A204.1 (cell line): Measurements from ENCODE around the gene ETV6.

ENCODE experiments used
- FAIRE-seq: peaks from 2 replicates; lab custom pipeline; 2012; peaks lifted over from hg19 to GRCh38; lab: Jason Lieb, UNC

The ETV6 gene

DNA sequence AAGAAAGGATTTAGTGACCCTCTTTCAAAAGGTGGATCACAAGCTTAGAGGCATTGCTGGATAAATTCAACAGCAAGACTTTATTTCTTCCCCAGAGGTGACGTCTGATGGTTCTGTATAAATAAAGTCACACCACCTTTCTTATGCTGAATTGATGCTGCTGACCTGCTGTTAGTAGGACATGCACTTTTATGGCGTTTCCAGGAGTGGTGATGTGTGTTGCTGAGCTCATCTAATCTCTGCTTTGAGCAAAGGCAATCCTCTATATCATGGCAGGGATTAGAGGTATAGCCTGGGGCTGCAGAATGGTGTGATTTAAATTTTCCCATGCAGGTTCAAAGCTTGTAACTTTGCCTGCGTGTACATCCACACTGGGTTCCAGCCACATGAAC, 94.9 kb downstream of the ETV6 start:
- FAIRE-seq = no peak

DNA sequence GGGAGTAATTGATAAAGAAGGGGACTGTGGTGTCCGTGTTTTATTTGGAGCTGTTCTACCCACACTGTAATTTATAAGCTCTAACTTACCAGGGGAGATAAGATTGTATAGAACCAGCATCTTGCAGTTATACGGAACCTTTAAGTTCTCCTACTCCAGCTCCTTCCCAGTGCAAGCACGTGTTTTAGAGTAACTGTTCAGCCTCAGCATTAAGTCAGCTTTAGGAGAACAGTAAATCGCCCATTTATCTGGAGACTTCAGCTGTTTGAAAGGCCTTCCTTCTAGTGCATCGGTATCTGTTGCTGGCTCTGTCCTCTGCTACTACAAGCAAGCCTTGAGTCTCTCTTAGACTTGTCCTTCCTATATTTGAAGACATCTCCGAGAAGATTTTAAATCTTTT, 95.6 kb downstream of the ETV6 start:
- no peak for FAIRE-seq

DNA sequence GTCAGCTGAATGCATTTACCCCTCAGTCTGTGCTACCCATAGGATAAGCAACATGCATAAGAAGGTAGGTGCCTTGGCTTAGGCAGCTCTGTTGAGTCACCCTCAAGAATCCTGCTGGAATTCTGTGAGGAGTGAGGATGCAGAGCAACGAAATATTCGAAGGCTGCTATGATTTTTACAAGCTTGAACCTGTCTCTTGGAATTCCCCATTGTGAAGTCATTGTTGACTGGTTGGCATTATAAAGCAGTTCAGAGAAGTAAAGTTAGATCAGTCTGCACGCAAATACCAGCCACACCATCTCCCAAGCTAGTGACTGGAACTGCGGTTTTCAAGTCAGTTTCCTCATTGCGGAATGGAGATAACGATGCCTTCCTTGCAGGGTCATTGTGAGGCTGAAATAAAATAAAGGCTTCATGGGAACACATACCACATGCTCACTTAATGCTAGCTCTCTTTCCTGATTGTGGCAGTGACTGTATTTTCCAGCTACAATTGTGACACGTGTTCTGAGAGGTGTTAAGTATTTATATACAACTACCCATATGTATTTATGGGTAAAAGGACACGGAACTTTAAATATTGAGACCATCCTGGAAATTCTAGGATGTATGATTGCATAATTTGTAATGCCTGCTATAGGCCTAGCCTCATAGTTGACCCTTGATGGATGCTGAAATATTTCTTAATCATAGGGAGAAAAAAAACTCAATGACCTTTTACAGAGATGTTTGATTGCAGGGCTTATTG, 96.7 kb downstream of the ETV6 start:
- FAIRE-seq = no peak

DNA sequence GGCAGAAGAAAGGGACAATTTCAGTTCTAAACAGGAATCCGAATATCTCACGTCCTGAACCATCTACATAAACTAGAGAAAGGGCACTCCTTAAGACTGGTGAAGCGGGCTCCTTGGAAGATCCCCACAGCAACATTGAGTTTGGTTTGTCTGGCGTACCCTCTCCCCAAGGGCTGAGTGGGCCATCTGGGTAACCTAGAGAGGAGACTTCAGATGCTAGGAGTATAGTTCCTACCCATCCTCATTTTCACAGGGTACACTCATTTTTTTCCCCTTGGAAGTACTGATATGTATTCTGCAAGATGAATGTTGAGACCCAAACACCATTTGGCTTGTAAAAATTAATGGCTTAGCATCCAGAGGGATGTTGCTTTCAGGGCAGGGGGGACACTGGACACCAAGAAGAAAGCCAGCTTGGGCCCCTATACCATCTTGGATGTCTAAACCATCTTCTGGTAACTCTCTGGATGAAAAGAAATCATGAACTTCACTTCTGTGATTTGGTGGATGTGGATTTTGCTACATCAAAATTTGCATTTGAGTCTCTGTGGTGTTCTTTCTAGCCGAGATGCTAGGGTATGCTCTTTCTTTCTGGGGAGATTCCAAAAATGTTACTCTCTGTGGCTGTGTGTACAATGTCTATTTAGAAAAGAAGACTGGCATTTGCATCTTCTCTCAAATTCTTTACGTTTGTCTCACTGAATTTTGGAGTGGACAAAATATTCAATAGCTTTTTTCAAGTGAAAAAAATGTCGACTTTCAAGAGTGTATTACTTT, 97.7 kb downstream of the ETV6 start:
- no peak for FAIRE-seq

DNA sequence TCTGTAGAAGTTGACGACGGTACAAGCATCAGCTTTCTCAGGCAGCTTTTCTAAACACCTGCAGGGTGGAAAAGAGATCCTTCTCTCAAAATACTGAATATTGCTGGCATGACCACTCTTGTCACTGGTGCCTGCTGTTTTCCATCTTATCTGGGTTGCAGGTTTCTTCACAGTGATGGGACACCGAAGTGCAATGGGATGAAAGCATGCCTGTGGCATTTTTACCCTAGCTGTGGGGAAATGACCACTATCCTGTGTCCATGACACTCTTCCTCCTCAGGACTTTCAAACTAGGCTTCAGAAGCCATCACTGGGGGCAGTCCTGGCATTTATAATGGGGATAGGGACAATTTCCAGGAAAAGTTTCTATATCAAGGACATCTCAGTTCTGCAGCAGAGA, 98.5 kb downstream of the ETV6 start:
- no peak for FAIRE-seq

DNA sequence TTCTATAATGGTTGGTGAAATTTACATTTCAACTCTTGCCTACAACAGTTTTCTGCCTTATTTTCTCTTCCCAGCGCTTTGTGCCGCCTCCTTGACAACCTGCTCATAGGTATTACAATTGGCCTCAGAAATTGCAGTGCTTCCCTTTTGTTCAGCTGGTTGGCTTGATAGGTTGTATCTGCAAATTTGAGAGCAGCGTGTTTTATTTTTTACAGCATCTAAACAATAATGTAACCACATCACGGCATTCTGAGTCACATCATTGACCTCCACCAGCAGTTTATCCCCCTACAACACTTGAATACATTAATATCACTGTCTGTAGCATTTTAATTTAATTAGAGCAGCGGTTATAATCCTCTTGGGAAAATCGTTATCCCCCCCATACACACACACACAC, 99.4 kb downstream of the ETV6 start:
- no peak for FAIRE-seq

DNA sequence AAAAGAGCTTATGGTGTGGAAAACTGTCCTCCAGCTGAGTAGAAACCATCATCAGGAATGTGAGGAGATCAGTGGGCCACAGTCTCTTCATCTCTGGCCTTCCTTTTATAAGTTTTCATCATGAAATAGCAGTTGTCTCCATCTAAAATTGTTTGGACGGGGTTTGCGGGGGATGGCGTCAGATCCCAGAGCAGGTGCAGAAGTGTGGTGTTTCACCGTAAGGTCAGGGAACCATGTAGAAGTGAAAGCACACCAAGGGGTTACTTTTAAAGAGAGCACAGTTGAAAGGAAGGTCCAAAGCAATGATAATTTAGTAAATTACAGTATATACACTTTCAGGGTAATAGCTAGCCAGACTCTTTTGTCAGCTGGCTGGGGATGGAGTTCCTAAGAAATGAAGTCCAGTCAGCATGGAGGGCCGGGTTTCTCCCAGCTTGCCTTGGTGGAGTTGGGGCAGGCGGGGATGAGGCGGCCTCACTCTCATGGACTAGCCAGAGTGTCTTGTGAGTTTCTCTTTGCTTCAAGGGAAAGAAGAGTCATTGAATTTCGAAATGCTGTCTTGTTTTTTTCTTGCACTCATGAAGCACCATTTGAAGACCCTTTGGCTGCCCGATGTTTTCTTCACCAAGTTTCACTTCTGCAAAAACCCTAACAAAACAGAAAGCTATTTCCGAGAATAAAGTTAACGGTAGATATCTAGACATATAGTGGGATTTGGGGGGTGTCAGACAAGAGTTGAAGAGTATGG, 100.6 kb downstream of the ETV6 start:
- no peak for FAIRE-seq

DNA sequence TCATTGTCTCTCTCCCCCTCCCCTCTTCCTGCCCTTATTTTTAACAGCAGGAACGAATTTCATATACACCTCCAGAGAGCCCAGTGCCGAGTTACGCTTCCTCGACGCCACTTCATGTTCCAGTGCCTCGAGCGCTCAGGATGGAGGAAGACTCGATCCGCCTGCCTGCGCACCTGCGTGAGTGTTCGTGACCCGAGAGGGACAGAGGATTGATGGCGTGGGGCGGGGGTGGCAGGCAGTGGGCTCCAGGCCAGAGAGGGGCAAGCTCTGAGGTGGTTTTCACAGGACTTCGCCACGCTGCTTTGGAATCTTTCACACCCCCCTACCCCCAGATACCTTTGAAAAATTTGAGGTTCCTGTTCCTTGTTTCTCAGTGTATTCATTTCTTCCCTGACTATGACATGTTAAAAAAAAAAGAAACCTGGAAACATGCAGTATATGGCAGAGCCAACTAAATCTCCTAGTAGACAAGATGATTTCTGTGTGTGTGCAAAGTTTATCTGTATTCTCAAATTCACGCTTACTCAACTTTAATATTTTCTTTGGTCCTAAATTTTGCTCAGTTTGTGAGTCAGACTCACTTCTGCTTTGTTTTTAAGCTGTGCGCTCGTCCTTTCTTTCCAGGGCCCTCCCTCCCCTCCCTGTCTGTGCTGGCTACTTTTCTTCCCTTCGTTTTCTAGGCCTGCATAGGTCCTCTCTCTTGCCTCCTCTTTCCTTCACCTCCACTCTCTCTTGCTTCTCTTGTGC, 103.1 kb downstream of the ETV6 start:
- FAIRE-seq = no peak

DNA sequence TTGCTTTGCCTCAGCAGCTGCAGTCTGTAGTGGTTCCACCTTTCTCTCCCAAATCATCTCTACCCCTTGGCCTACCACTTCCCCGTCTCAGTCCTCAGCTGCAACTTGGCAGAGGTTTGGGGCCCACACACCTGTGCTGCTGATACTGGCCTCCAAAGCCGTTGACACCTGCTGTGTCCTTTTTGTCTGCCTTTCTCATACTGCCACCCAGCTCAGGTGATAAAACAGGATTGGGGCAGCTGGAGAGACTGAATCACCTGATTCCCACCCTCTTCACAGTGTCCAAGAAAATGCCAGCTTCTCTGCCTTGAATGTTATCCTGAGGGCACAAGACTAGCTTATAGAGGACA, 103.7 kb downstream of the ETV6 start:
- FAIRE-seq = no peak

DNA sequence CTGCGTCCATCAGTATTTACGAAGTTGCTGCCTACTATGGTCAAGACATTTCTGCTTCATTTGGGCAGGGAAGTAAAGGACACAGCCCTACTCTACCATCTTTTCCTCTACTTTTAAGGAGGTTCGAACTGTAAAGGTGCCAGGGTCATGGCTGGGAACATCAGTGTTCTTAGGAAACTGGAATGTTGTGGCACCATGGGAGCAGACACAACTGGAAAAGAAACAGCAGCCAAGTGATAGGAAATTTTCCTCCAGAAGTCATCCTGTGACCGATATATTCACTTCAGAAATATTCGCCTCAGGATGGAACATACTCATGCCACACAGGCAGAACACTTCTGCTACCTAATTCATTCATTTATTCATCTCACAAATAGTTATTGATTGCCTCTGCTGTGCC, 104.4 kb downstream of the ETV6 start:
- FAIRE-seq = no peak

DNA sequence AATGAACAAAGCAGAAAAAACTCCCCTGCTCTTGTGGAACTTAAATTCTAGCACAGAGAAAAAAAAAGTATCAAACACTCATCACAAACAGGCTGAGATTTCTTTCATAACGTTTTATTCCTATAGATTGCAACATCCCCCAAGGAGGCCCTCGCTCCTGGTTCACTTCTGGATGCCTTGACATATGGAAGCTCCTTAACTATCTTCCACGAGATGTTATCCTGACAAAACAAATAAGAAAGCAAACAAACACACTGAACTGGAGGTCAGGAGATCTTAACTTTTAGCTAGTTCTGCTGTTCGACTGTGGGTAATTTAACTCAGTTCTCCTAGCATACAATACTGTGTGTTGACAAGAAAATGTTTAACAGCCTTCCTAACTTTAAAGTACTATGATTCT, 104.8 kb downstream of the ETV6 start:
- FAIRE-seq = no peak

DNA sequence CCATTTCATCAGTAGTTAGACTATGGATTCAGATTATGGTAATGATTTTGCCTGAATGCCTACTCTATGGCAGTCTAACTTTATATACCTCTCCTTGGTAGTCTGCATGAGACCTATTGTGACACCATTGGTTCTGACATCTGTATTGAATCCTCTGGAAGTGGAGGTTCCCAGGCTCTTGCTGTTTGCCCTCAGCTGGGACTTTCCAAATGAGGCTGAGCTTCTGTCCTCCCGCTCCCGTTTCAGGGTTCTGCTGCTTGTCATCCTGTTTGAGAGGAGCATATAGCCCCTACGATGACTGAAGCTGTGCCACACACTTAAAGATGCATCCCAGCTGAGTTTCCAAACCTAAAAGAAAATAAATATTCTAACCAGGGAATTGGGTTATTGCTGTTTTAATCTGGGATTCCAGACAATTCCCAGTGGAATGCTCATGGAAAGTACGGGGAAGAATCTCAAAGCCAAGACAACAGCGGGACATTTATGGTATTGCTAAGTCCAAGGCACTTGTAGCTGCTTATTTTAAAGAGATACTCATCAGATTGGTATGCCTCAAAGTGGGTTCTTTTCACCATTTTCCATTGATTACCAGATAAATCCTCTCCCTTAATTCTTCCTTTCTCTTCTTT, 105.9 kb downstream of the ETV6 start:
- no peak for FAIRE-seq

DNA sequence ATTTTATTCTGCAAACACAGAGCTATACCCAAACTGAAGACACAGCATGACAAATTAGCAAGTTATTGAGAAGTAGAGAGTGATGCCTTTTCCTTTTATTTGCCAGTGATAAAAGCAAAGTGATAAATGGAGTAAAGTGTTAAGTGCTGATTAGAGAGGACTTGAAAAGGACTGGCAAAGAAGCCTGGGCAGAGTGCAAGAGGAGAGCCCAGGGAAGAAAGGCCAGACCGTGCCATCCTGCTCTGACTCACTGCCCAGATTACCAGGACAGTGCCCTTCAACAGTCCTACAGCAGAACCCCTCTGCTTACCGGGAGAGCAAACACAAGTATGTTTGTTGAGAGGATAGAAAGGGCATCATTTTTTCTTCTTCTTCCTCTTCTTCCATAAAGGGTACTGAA, 106.5 kb downstream of the ETV6 start:
- FAIRE-seq = no peak

DNA sequence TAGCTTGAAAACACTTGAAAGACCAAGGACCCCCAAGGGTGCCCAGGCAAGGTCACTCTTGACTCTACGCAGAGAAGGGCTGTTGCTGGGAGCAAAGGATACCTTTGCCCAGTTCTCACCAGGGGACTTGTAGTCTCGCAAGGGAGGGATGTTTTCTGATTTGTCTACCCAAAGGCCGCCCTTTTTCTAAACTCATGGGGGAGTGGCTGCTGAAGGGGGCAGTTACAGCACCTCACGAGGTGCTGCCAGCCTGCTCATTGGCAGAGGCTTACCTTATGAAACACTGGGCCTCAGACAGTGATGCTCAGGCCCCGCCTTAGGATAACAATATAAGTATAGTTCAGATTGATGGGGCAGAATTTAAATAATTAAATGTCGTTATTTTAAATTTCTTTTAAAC, 107.0 kb downstream of the ETV6 start:
- FAIRE-seq = no peak

DNA sequence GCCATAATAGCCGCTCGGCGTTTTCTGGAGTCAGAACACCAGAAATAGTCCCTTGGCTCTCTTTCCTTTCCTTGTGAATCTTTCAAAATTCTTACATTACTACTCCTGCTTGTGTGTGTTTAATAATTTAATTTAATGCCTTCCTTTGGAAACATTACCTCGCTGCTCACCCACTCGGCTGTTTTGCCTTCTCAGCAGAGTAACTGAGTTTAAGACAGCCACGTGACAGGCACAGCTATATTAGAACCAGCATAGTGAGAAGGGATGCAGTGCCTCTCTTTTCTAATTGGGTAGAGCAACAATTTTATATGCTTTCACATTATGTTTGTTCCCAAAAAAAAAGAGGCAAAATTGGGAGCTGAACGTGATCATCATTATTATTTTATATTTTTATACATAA, 107.6 kb downstream of the ETV6 start:
- FAIRE-seq = no peak

DNA sequence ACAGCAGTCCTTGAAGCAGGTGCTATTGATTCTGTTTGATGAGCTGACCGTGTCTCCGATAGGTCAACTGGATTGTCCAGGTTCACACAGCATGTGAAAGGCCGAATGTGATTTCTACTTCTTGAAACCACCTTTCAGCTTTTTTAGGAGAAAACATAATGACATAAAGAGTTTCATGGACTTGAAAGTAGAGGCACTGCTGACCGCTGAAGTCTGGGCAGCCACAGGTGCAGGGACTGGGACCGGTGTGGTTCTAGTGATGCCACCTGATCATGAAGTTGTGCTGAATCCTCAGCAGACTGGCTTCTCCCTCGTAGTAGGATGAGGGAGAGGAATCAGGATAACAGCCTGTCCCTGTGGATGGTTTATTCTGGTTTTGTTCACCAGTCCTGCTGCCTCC, 108.1 kb downstream of the ETV6 start:
- no peak for FAIRE-seq

DNA sequence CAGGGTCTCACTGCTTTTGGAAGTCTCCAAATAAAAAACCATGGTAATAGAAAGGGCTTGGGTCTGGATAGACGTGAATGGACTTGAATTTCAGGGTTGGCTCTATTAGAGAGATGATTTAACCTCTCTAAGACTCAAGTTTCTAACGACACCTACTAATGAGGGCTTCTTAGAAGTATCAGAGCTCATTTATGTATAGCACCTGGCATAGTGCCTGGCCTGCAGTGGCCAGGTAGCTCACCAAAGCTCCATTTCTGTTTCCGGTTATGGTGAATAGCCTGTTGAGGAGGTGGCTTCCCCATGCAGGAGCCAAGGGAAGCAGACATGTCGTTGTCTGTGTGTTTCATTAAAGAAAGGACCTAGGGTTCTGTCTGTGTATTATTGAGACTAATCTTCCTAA, 108.6 kb downstream of the ETV6 start:
- FAIRE-seq = no peak

DNA sequence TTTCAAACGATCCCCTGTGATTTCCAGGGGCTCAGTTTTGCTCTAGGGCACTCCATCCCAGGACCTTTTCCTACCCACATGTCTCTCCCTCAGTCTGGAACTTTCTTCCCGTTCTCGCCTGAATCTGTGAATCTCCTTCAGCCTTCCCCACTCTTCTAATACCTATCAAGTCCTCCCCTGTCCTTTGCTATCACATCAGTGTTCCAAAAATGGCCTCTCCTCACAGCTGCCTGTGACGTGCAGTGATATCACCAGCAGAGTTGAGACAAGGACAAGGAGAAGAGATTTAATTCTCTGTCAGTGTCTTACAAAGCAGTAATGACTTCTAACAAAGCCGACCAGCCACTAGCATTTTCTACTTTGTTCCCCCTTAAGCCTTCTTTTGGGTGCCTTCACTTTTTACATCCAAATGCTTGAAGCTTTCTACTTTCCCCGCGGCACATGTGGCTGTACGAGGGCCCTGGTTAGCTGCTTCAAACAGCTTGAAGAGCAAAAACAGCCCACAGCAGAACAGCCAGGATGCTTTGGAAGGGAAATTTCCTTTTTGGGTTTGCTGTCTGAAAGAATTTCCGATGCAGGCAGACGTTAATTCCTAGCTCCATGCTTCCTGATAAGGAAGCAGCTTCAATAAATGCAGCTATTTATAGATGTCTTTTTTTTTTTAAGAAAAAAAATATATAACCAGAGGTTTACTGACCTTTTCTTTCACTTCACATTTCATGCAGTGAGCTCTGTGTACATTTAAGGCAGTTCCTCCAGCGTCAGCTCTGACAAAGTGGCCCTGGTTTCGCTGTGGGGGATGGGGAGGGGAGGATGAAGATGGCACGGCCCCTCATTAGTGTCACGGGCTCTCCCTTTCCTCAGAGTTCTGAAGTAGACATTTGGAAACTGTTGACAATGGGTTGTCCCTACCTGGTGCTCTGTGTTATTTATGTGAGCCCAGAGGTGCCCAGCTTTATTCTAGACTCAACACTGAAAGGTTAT, 109.3 kb downstream of the ETV6 start:
- no peak for FAIRE-seq

DNA sequence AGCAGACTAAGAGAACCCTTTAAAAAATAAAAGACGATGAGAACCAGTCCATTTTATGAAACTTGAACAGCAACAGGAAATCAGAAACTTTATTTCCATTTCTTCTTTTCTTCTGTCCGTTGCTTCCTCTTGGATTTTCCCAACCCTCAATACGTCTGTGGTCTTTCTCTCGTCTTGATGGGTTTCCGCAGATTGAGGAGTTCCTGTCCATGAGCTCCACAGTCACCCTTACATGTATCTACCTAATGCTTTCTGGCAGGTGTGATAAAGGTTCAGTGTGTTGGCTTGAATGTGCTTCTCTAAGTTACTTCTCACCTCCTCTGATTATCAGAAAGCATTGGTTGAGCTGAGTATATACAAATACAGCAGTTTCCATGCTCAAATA, 110.0 kb downstream of the ETV6 start:
- no peak for FAIRE-seq

DNA sequence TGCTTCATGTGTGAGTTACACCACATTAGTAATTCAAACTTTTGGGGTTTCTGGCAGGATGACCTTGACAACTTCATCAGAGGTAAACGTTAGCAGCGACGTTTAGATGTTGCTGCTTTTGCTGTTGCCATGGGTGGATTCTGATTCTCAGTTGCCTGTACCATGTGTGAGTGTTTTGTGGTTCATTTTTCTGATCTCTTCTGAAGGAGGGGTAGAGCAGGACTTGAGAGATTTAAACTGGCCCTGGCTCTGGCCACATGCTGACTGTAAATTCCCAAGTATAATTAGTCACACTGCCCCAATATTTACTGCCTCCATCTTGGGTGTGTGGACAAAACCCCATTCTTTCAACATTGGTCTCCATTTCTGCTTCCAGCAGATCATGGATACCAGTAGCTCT, 110.4 kb downstream of the ETV6 start:
- no peak for FAIRE-seq
